GM12801 (cell line): ENCODE results near the gene SNTG2.

Source experiments
- CTCF ChIP-seq: IDR thresholded peaks from one replicate; pipeline ENCODE4 v1.5.1; 2011; ENCODE audit warnings: control low read depth; ENCODE audit not compliant: insufficient read length; ENCODE audit errors: extremely low read depth

The SNTG2 gene

GRCh38 chr2:981759-982158 is 31.1 kb downstream of the SNTG2 start:
- no peak for TF ChIP-seq CTCF

GRCh38 chr2:985317-985898 is 34.8 kb downstream of the SNTG2 start:
- TF ChIP-seq CTCF: no peak

DNA sequence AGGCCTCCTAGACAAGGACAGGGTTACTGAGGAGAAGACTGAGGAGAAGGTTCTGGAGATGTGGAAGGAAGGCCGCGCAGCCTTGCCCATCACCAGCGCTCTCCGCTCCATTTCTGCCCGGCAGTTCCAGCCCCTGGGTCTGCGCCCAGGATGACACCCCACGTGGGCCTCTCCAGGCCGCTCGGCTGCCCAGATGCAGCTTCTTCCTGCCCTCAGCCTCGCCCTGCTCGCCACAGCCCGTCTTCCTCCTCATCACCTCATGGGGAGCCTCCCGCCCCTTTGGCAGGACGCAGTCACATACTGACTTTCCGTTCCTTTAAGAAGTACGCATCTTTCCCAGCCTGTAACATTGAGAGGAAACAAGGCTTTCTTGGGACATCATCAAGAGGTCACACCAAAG is 37.1 kb downstream of the SNTG2 start:
- TF ChIP-seq CTCF: no peak

GRCh38 chr2:989781-990467 is 39.3 kb downstream of the SNTG2 start:
- no peak for TF ChIP-seq CTCF

GRCh38 chr2:990970-991369 is 40.3 kb downstream of the SNTG2 start:
- TF ChIP-seq CTCF: no peak

- TF ChIP-seq CTCF: no peak
These were observed 51.7 kb downstream of the SNTG2 start for GRCh38 chr2:1002350-1002749.

GRCh38 chr2:1004398-1004797 is 53.7 kb downstream of the SNTG2 start:
- no peak for TF ChIP-seq CTCF
